SU-DHL-6 (cell line): ENCODE measurements around the gene OCSTAMP.

Source experiments
- H2AFZ ChIP-seq: fragments of 200-600 bp; sonication (generic); 2 replicates; pipeline ENCODE4 v1.6.1; 2014; ENCODE audit warnings: low read depth, mild to moderate bottlenecking, moderate library complexity, mixed read lengths, antibody characterized with exemption, low read length; ENCODE audit not compliant: severe bottlenecking
- H3F3A ChIP-seq: fragments of 200-600 bp; shearing (Covaris generic); 2 replicates; pipeline ENCODE4 v1.6.0; 2016; ENCODE audit warnings: antibody characterized with exemption, mild to moderate bottlenecking; ENCODE audit not compliant: insufficient read depth
- H3K27ac ChIP-seq: fragments of 200-600 bp; sonication (generic); 2 replicates; pipeline ENCODE4 v1.5.1; 2016; ENCODE audit warnings: low read depth, mild to moderate bottlenecking, low read length, moderate library complexity, mixed read lengths
- H3K27me3 ChIP-seq: fragments of 200-600 bp; sonication (generic), shearing (Covaris generic); 2 replicates; pipeline ENCODE4 v1.6.0; 2014; ENCODE audit warnings: mild to moderate bottlenecking, low read length
- H3K36me3 ChIP-seq: fragments of 200-600 bp; sonication (generic); 2 replicates; pipeline ENCODE4 v1.6.1; 2014; ENCODE audit warnings: mild to moderate bottlenecking, low read length, mixed read lengths
- H3K4me2 ChIP-seq: fragments of 300-600, 200-600 bp; shearing (Covaris generic), sonication (generic); 2 replicates; pipeline ENCODE4 v1.6.0; 2014; ENCODE audit warnings: low read length, low read depth, mild to moderate bottlenecking; ENCODE audit not compliant: poor library complexity, severe bottlenecking
- H3K4me3 ChIP-seq: fragments of 200-600 bp; sonication (generic); 2 replicates; pipeline ENCODE4 v1.5.1; 2014; ENCODE audit warnings: antibody characterized with exemption, low read length, mild to moderate bottlenecking, mixed read lengths; ENCODE audit not compliant: insufficient read depth, poor library complexity, severe bottlenecking
- H3K79me2 ChIP-seq: fragments of 200-600 bp; sonication (generic); 2 replicates; pipeline ENCODE4 v1.6.1; 2014; ENCODE audit warnings: mild to moderate bottlenecking, low read length, moderate library complexity; ENCODE audit not compliant: insufficient read depth
- H3K9ac ChIP-seq: fragments of 200-600 bp; sonication (generic); 2 replicates; pipeline ENCODE4 v1.7.0; 2014; ENCODE audit warnings: mild to moderate bottlenecking, low read length
- H3K9me2 ChIP-seq: fragments of 200-600 bp; sonication (generic); replicated peaks from 2 replicates; pipeline ENCODE4 v1.6.1; 2014; ENCODE audit warnings: low read length; ENCODE audit not compliant: insufficient read depth
- H3K9me3 ChIP-seq: fragments of 200-600 bp; sonication (generic); 2 replicates; pipeline ENCODE4 v1.6.1; 2014; ENCODE audit warnings: low read length, mixed read lengths; ENCODE audit not compliant: insufficient read depth
- H4K20me1 ChIP-seq: fragments of 200-600 bp; sonication (generic); 2 replicates; pipeline ENCODE4 v1.6.1; 2014; ENCODE audit warnings: low read depth, mild to moderate bottlenecking, antibody characterized with exemption, low read length, moderate library complexity, mixed read lengths
- CTCF ChIP-seq: fragments of 200-600 bp; sonication (generic); IDR thresholded peaks from one replicate; pipeline ENCODE4 v1.5.1; 2017; ENCODE audit warnings: antibody characterized with exemption, mild to moderate bottlenecking, low read length, moderate library complexity; ENCODE audit not compliant: insufficient read depth, poor library complexity, severe bottlenecking
- EZH2phosphoT487 ChIP-seq: fragments of 200-600 bp; sonication (generic), shearing (Covaris generic); conservative IDR thresholded peaks from 2 replicates; pipeline ENCODE4 v1.6.1; 2018; ENCODE audit warnings: mild to moderate bottlenecking, antibody characterized with exemption, low read length, moderate library complexity, mixed read lengths

Gene OCSTAMP

DNA sequence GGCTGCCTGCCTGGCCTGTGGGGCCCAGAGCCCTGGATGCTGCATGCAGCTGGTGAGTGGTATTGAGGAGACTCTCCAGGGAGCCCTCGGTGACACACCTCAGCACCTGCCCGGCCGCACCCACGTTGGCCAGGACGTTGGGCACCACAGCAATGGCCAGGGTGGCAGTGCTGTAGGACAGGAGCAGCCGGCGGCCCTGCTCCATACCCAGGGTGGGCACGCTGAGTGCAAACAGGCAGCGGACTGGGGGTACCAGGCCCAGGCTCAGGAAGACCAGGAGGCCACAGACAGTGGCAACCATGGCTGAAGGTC is 4.7 kb downstream of the OCSTAMP start:
- no peak overlapping the region for H2AFZ ChIP-seq
- H3K36me3 ChIP-seq: no peaks in the 10 kb centered on the region
- no peak overlapping the region for H3K4me2 ChIP-seq
- no peak overlapping the region for H3K27ac ChIP-seq
- H3K9ac ChIP-seq: no peak overlapping the region
- H3K9me2 ChIP-seq: no peaks in the 10 kb centered on the region
- no peaks in the 10 kb centered on the region for H4K20me1 ChIP-seq
- no peaks in the 10 kb centered on the region for H3F3A ChIP-seq
- H3K27me3 ChIP-seq: no peaks in the 10 kb centered on the region
- no peaks in the 10 kb centered on the region for H3K79me2 ChIP-seq
- TF ChIP-seq EZH2phosphoT487 (no peak), CTCF (no peak)
- H3K4me3 ChIP-seq: no peak overlapping the region
- H3K9me3 ChIP-seq: no peaks in the 10 kb centered on the region

DNA sequence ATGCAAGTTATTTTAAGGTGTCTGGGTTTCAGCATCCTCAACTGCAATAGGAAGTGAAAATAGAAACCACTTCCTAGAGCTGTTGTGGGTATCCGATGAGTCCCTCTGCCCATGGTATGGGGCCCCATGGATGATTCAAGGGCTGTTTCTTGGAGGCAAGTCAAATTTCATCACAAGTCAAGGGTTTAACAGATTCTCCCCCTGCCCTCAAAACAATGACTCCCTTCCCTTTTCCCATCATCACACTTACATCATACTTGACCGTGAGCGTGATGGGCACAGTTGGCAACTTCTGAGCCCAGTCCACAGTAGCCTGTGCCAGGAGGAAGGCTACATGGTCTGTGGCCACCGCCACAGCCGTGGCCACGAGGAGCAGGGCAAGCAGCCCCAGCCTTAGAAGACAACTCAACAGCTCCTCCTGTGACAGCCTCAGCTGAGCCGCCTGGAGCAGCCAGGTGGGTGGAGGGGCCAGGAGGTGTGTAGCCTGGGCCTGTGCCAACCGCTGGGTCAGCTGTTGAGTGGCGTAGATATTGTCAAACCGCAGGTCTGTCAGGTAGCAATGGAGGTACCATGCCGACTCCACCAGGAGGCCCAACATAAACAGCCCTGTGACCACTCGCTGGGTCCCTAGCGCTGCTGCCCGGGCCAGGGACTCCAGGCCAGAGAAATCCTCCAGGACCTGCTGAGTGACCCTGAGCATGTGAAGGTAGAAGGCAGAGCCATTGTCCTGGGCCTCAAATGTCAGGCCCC is 5.2 kb downstream of the OCSTAMP start:
- Histone ChIP-seq H3K9me2 (no peaks in the 10 kb centered on the region), H3K4me3 (no peak overlapping the region), H3K4me2 (no peak overlapping the region), H3K79me2 (no peaks in the 10 kb centered on the region), H2AFZ (no peak overlapping the region), H3F3A (no peaks in the 10 kb centered on the region), H3K27me3 (no peaks in the 10 kb centered on the region), H3K9ac (no peak overlapping the region), H3K36me3 (no peaks in the 10 kb centered on the region), H3K9me3 (no peaks in the 10 kb centered on the region), H4K20me1 (no peaks in the 10 kb centered on the region), H3K27ac (no peak overlapping the region)
- no peak for TF ChIP-seq EZH2phosphoT487

DNA sequence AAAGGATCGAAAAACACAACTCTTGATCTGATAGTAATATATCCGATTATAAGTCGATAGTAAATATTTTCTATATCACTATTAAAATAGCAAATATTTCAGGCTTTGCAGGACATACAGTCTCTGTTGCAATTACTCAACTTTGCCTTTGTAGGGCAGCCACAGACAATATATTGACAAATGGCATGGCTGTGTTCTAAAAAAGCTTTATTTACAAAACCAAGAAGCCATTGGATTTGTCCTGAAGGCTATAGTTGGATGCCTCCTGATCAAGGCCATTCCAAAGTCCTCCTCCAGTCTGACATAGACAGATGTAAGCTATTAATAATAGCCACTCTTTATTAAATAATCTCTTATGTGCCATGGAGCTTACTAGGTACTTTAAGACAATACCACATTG is 5.9 kb downstream of the OCSTAMP start:
- Histone ChIP-seq H3K9ac (no peak overlapping the region), H3K27me3 (no peaks in the 10 kb centered on the region), H3K9me3 (no peaks in the 10 kb centered on the region), H3K4me3 (no peak overlapping the region), H3K27ac (no peak overlapping the region), H3K36me3 (no peaks in the 10 kb centered on the region), H3F3A (no peaks in the 10 kb centered on the region), H3K79me2 (no peaks in the 10 kb centered on the region), H4K20me1 (no peaks in the 10 kb centered on the region), H2AFZ (no peak overlapping the region), H3K4me2 (no peak overlapping the region), H3K9me2 (no peaks in the 10 kb centered on the region)
- TF ChIP-seq EZH2phosphoT487 (no peak), CTCF (no peak)

DNA sequence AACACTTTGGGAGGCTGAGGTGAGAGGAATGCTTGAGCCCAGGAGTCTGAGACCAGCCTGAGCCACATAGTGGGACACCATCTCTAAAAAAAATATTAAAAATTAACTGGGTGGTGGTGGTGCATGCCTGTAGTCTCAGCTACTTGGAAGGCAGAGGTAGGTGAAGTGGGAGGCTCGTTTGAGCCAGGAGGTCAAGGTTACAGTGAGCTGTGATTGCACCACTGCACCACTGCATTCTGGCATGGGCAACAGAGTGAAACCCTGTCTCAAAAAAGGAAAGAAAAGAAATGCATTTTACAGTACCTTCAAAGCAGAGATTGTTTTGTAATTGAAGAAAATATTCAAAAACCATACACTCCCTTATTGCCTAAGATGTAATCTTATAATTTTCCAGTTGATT is 6.5 kb downstream of the OCSTAMP start:
- Histone ChIP-seq H2AFZ (no peak overlapping the region), H3K9ac (no peak overlapping the region), H4K20me1 (no peaks in the 10 kb centered on the region), H3K36me3 (no peaks in the 10 kb centered on the region), H3K9me3 (no peaks in the 10 kb centered on the region), H3K79me2 (no peaks in the 10 kb centered on the region), H3K27me3 (no peaks in the 10 kb centered on the region), H3K4me2 (no peak overlapping the region), H3K27ac (no peak overlapping the region), H3K4me3 (no peak overlapping the region), H3F3A (no peaks in the 10 kb centered on the region), H3K9me2 (no peaks in the 10 kb centered on the region)
- no peak for TF ChIP-seq CTCF
- no peak for TF ChIP-seq EZH2phosphoT487
